ENCODE data around the gene EIF3C. TPM values are rescaled to one million over a fixed set of nuclear protein-coding genes. Genes with fewer than 3 reads are reported as not detected.
"Not testable (repeated sequence)": the region's sequence is repeated elsewhere in the genome, so short reads cannot be mapped to it uniquely, and the experiment has no call there.

Gene EIF3C
- total and polyA plus RNA-seq, 2 donors (not counting 1 experiment from before 2014, with no cell fraction given) = 155 to 267 TPM

DNA sequence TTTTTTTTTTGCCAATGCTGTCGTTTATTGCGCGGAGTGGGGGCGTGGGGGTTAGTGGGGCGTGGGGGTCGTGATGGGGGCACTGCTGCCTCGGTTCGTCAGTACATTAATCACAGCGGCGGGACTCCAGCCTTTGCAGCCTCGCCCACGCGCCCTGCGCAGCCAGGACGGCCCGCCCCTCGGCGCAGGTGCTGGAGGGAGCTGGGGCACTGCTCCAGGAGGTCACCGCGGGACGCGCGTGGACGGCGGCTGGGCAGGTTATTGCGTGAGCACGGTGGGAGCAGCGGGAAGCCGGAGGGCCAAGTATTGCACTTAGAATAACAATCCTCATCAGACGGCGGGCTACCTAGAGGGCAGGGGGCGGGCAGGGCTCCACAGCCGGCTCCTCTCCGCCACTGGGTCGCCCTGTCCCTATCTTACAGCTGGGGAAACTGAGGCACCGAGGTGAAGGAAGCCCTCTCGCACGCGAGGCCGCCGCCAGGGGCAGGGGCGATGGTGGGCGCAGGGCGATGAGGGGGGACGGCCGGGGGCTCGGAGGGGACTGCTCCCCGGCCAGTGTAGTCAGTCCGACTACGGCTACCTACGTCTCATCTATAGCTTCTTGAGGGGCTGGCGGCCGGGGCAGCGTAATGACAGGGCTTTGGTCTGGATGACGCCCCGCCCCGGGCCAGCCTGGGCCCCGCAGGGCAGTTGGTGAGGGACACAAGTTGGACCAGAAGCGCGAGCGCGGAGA lies 35.5 kb downstream of the EIF3C start:
- DNase-seq (ENCODE audit: low read depth in 2 of 2); H3K4me1 ChIP-seq (ENCODE audit: control insufficient read depth, extremely low read depth, insufficient read depth, low read length); H3K9me3 ChIP-seq (ENCODE audit: control insufficient read depth, insufficient read depth, low read depth, low read length); H3K9ac ChIP-seq (ENCODE audit: insufficient read depth, low read length); H3K36me3 ChIP-seq (ENCODE audit: control insufficient read depth, insufficient read depth, low read length); H2AFZ ChIP-seq (ENCODE audit: low read length); H3K4me2 ChIP-seq (ENCODE audit: extremely low read depth, insufficient read depth, low read length); H3K4me3 ChIP-seq (replicated peaks in 1 of 4; ENCODE audit: control extremely low read depth in 1 of 4, insufficient read depth in 1 of 4, low read depth in 3 of 4, low read length in 4 of 4); H3K27ac ChIP-seq (ENCODE audit: insufficient read depth, low read length); H3K27me3 ChIP-seq (ENCODE audit: control insufficient read depth, insufficient read depth, low read length); H3K79me2 ChIP-seq (ENCODE audit: control insufficient read depth, insufficient read depth, low read length); H4K20me1 ChIP-seq (ENCODE audit: control insufficient read depth, extremely low read depth, insufficient read depth, low read length): not testable (repeated sequence)

- H3K4me3 ChIP-seq (replicated peaks in 1 of 4; ENCODE audit: control extremely low read depth in 1 of 4, insufficient read depth in 1 of 4, low read depth in 3 of 4, low read length in 4 of 4); H3K9ac ChIP-seq (ENCODE audit: insufficient read depth, low read length); DNase-seq (ENCODE audit: low read depth in 2 of 2); H3K9me3 ChIP-seq (ENCODE audit: control insufficient read depth, insufficient read depth, low read depth, low read length); H3K36me3 ChIP-seq (ENCODE audit: control insufficient read depth, insufficient read depth, low read length); H3K79me2 ChIP-seq (ENCODE audit: control insufficient read depth, insufficient read depth, low read length); H3K4me1 ChIP-seq (ENCODE audit: control insufficient read depth, extremely low read depth, insufficient read depth, low read length); H3K4me2 ChIP-seq (ENCODE audit: extremely low read depth, insufficient read depth, low read length); H3K27me3 ChIP-seq (ENCODE audit: control insufficient read depth, insufficient read depth, low read length); H4K20me1 ChIP-seq (ENCODE audit: control insufficient read depth, extremely low read depth, insufficient read depth, low read length); H2AFZ ChIP-seq (ENCODE audit: low read length); H3K27ac ChIP-seq (ENCODE audit: insufficient read depth, low read length): not testable (repeated sequence)
Observed at GRCh38 chr16:28749997-28750465, 38.8 kb downstream of the EIF3C start.

DNA sequence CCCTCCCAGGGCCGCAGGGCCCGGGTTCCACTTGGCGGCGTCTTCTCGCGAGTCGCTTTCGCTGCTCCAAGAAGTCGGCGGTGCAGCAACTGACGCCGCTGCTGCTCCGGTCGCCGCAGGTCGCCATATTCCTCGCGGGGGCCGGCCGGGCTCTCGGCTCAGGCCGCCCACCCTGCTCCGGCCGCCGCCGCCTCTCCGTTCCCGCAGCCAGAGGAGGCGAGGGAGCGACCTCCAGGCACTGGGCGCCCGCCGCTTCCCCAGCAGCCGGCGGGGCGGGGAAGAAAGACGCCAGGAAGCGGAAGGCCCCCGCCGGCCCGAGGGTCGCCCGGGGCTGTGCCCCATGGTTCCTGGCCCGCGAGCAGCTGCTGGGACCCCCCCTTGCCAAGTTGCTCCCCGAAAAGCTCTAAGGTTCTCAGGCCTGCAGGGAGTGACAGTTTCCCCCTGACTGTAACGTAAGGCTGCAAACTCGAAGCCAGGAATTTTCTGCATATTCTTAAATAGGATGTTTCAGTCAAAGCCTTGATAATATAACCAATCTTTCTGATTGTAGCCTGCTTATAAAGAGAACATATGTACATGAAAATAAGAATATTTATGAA lies 39.3 kb downstream of the EIF3C start:
- H3K27me3 ChIP-seq (ENCODE audit: control insufficient read depth, insufficient read depth, low read length); H3K4me3 ChIP-seq (replicated peaks in 1 of 4; ENCODE audit: control extremely low read depth in 1 of 4, insufficient read depth in 1 of 4, low read depth in 3 of 4, low read length in 4 of 4); H3K4me1 ChIP-seq (ENCODE audit: control insufficient read depth, extremely low read depth, insufficient read depth, low read length); H3K4me2 ChIP-seq (ENCODE audit: extremely low read depth, insufficient read depth, low read length); H3K27ac ChIP-seq (ENCODE audit: insufficient read depth, low read length); H4K20me1 ChIP-seq (ENCODE audit: control insufficient read depth, extremely low read depth, insufficient read depth, low read length); DNase-seq (ENCODE audit: low read depth in 2 of 2); H3K9me3 ChIP-seq (ENCODE audit: control insufficient read depth, insufficient read depth, low read depth, low read length); H3K36me3 ChIP-seq (ENCODE audit: control insufficient read depth, insufficient read depth, low read length); H3K9ac ChIP-seq (ENCODE audit: insufficient read depth, low read length); H2AFZ ChIP-seq (ENCODE audit: low read length); H3K79me2 ChIP-seq (ENCODE audit: control insufficient read depth, insufficient read depth, low read length): not testable (repeated sequence)

- H3K4me2 ChIP-seq (ENCODE audit: extremely low read depth, insufficient read depth, low read length); H4K20me1 ChIP-seq (ENCODE audit: control insufficient read depth, extremely low read depth, insufficient read depth, low read length); H2AFZ ChIP-seq (ENCODE audit: low read length); H3K9ac ChIP-seq (ENCODE audit: insufficient read depth, low read length); H3K79me2 ChIP-seq (ENCODE audit: control insufficient read depth, insufficient read depth, low read length); H3K4me1 ChIP-seq (ENCODE audit: control insufficient read depth, extremely low read depth, insufficient read depth, low read length); H3K27ac ChIP-seq (ENCODE audit: insufficient read depth, low read length); H3K4me3 ChIP-seq (replicated peaks in 1 of 4; ENCODE audit: control extremely low read depth in 1 of 4, insufficient read depth in 1 of 4, low read depth in 3 of 4, low read length in 4 of 4); DNase-seq (ENCODE audit: low read depth in 2 of 2); H3K36me3 ChIP-seq (ENCODE audit: control insufficient read depth, insufficient read depth, low read length); H3K9me3 ChIP-seq (ENCODE audit: control insufficient read depth, insufficient read depth, low read depth, low read length); H3K27me3 ChIP-seq (ENCODE audit: control insufficient read depth, insufficient read depth, low read length): not testable (repeated sequence)
Observed at GRCh38 chr16:28751487-28751886, 40.2 kb downstream of the EIF3C start, which contains the start of gene NPIPB9. TSS of gene NPIPB9 (plus strand) at chr16:28751787.

DNA sequence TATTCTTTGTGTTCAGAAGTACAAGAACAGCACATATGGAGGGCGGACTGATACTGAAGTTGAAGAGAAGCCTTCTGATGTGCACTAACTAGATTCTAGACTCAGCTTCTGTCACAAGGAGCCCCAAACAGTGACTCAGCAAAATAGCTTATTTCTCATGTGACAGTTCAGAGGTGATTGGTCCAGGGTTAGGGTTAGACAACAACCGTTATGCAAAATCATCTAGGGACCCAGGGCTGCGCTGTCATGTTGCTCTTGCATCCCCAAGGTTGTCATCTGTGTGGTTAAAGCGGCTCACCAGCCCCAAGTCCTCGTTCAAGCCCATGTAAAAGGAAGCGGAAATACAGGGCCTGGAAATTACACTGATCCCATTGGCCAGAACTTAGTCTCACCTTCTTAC lies 70.4 kb downstream of the EIF3C start:
- not testable (repeated sequence) for H3K79me2 ChIP-seq (ENCODE audit: control insufficient read depth, insufficient read depth, low read length); H3K4me1 ChIP-seq (ENCODE audit: control insufficient read depth, extremely low read depth, insufficient read depth, low read length); H3K4me2 ChIP-seq (ENCODE audit: extremely low read depth, insufficient read depth, low read length); H3K27me3 ChIP-seq (ENCODE audit: control insufficient read depth, insufficient read depth, low read length); H3K9me3 ChIP-seq (ENCODE audit: control insufficient read depth, insufficient read depth, low read depth, low read length); H3K9ac ChIP-seq (ENCODE audit: insufficient read depth, low read length); H2AFZ ChIP-seq (ENCODE audit: low read length); H3K4me3 ChIP-seq (replicated peaks in 1 of 4; ENCODE audit: control extremely low read depth in 1 of 4, insufficient read depth in 1 of 4, low read depth in 3 of 4, low read length in 4 of 4); H3K27ac ChIP-seq (ENCODE audit: insufficient read depth, low read length); H3K36me3 ChIP-seq (ENCODE audit: control insufficient read depth, insufficient read depth, low read length); H4K20me1 ChIP-seq (ENCODE audit: control insufficient read depth, extremely low read depth, insufficient read depth, low read length); DNase-seq (ENCODE audit: low read depth in 2 of 2)

- not testable (repeated sequence) for H2AFZ ChIP-seq (ENCODE audit: low read length); DNase-seq (ENCODE audit: low read depth in 2 of 2); H3K27me3 ChIP-seq (ENCODE audit: control insufficient read depth, insufficient read depth, low read length); H4K20me1 ChIP-seq (ENCODE audit: control insufficient read depth, extremely low read depth, insufficient read depth, low read length); H3K4me1 ChIP-seq (ENCODE audit: control insufficient read depth, extremely low read depth, insufficient read depth, low read length); H3K4me2 ChIP-seq (ENCODE audit: extremely low read depth, insufficient read depth, low read length); H3K4me3 ChIP-seq (replicated peaks in 1 of 4; ENCODE audit: control extremely low read depth in 1 of 4, insufficient read depth in 1 of 4, low read depth in 3 of 4, low read length in 4 of 4); H3K9me3 ChIP-seq (ENCODE audit: control insufficient read depth, insufficient read depth, low read depth, low read length); H3K9ac ChIP-seq (ENCODE audit: insufficient read depth, low read length); H3K36me3 ChIP-seq (ENCODE audit: control insufficient read depth, insufficient read depth, low read length); H3K27ac ChIP-seq (ENCODE audit: insufficient read depth, low read length); H3K79me2 ChIP-seq (ENCODE audit: control insufficient read depth, insufficient read depth, low read length)
Observed at GRCh38 chr16:28782357-28782756, 71.1 kb downstream of the EIF3C start.
